OCI-LY3 (cell line): ENCODE data around the gene ARHGAP26.
A peak's percentile ranks its signal among the peaks of the same experiment; 100 is the strongest.

ENCODE experiments used
- H2AFZ ChIP-seq: fragments of 200-600, 300-600 bp; shearing (Covaris generic); 2 replicates; pipeline ENCODE4 v1.6.0; 2014; ENCODE audit warnings: antibody characterized with exemption, low read depth, low read length
- H3K27ac ChIP-seq: fragments of 200-600, 300-600 bp; sonication (generic); 2 replicates; pipeline ENCODE4 v1.5.1; 2014; ENCODE audit warnings: mild to moderate bottlenecking, low read length, moderate library complexity, mixed read lengths
- H3K27me3 ChIP-seq: fragments of 200-600, 300-600 bp; sonication (generic); 2 replicates; pipeline ENCODE4 v1.6.1; 2014; ENCODE audit warnings: low read depth, low read length, mixed read lengths
- H3K36me3 ChIP-seq: fragments of 200-600, 300-600 bp; sonication (generic); replicated peaks from 2 replicates; pipeline ENCODE3; 2014; ENCODE audit warnings: low read depth, low read length, mixed read lengths
- H3K4me1 ChIP-seq: fragments of 300-600, 200-600 bp; sonication (generic); 2 replicates; pipeline ENCODE4 v1.6.1; 2014; ENCODE audit warnings: low read length, mixed read lengths
- H3K4me2 ChIP-seq: fragments of 200-600, 300-600 bp; sonication (generic); 2 replicates; pipeline ENCODE4 v1.6.1; 2014; ENCODE audit warnings: low read length, mixed read lengths
- H3K4me3 ChIP-seq: fragments of 300-600, 200-600 bp; sonication (generic); 2 replicates; pipeline ENCODE4 v1.5.1; 2014; ENCODE audit warnings: antibody characterized with exemption, mild to moderate bottlenecking, low read length, moderate library complexity
- H3K79me2 ChIP-seq: fragments of 300-600, 200-600 bp; shearing (Covaris generic); 2 replicates; pipeline ENCODE4 v1.6.1; 2014; ENCODE audit warnings: mild to moderate bottlenecking, low read length, mixed read lengths
- H3K9ac ChIP-seq: fragments of 300-600, 200-600 bp; shearing (Covaris generic); 2 replicates; pipeline ENCODE4 v1.6.0; 2014; ENCODE audit warnings: mild to moderate bottlenecking, low read length, moderate library complexity
- H3K9me3 ChIP-seq: fragments of 200-600, 300-600 bp; shearing (Covaris generic); 2 replicates; pipeline ENCODE4 v1.6.1; 2014; ENCODE audit warnings: low read length, mixed read lengths; ENCODE audit not compliant: insufficient read depth
- H4K20me1 ChIP-seq: fragments of 200-600, 300-600 bp; sonication (generic); 2 replicates; pipeline ENCODE4 v1.6.1; 2016; ENCODE audit warnings: low read length, mixed read lengths; ENCODE audit not compliant: insufficient read depth
- CTCF ChIP-seq: fragments of 200-600, 300-600 bp; sonication (generic); IDR thresholded peaks from 2 replicates; pipeline ENCODE4 v1.5.1; 2014; ENCODE audit warnings: antibody characterized with exemption, low read length, low read depth
- EZH2phosphoT487 ChIP-seq: fragments of 200-600 bp; shearing (Covaris generic); IDR thresholded peaks from 2 replicates; pipeline ENCODE4 v1.6.1; 2018; ENCODE audit warnings: antibody characterized with exemption, mixed run types, low read depth

Gene ARHGAP26

GRCh38 chr5:142785206-142785605 lies 15.0 kb downstream of the ARHGAP26 start:
- Histone ChIP-seq H3K27ac (no peak overlapping the region), H3K9ac (no peak overlapping the region), H3K27me3 (peaks cover 5% of the 10 kb centered on the region; the same call in 1 of the 2 replicates), H4K20me1 (no peaks in the 10 kb centered on the region), H3K79me2 (no peaks in the 10 kb centered on the region), H3K4me1 (peaks cover 12% of the 10 kb centered on the region), H3K4me3 (no peak overlapping the region), H2AFZ (no peak overlapping the region), H3K36me3 (no peaks in the 10 kb centered on the region), H3K4me2 (no peak overlapping the region), H3K9me3 (no peaks in the 10 kb centered on the region)
- TF ChIP-seq EZH2phosphoT487 (no peak), CTCF (no peak)

GRCh38 chr5:142789206-142789605 lies 19.0 kb downstream of the ARHGAP26 start:
- Histone ChIP-seq H3K9me3 (no peaks in the 10 kb centered on the region), H3K4me3 (no peak overlapping the region), H3K4me1 (peaks cover 17% of the 10 kb centered on the region), H4K20me1 (no peaks in the 10 kb centered on the region), H2AFZ (no peak overlapping the region), H3K27me3 (peaks cover 26% of the 10 kb centered on the region), H3K79me2 (no peaks in the 10 kb centered on the region), H3K4me2 (no peak overlapping the region), H3K9ac (no peak overlapping the region), H3K36me3 (no peaks in the 10 kb centered on the region), H3K27ac (no peak overlapping the region)
- TF ChIP-seq CTCF, result no peak
- TF ChIP-seq EZH2phosphoT487, result no peak

DNA sequence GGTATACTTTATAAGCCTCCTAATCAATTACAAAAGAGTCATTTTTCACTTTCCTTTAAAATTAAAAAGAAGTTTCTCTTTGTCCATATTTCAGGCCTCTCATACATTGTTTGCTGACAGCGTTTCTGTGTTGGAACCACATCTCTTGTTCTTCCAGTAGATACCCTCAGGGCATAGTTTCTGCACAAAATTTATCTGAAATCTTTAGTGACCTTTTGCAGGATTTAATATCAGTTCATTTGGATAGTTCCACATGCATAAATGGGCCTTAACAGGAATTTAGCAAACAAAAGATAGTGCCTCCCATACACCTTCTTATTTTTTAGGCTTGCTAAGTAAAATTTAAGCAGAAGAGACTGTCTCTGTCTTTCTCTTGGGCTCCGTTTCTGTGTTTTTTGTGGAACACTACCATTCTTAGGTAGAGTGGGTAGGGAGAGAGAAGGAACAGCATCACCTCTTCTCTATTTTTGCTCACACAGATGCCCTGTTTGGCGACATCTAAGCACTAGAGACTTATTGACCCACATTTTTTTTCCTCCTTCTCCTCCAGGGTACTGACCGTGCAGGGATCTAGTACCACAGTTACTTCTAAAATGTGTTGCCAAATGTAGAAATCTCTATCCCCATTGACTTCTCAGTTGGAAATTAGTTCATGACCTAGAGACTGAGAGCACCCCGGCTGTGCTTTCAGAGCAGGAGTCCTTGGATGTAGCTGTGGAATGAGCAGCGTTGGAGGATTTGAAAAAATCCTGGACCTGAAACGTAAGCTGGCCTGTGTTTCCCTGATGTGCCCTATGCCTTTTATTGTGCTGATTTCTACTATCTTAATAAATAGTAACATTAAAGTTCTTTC lies 22.1 kb downstream of the ARHGAP26 start:
- Histone ChIP-seq H3K36me3 (no peaks in the 10 kb centered on the region), H3K9ac (no peak overlapping the region), H3K27me3 (peaks cover 39% of the 10 kb centered on the region), H3K9me3 (no peaks in the 10 kb centered on the region), H3K27ac (no peak overlapping the region), H3K4me3 (no peak overlapping the region), H4K20me1 (0 out of 2 replicates have a peak, but pooled peaks cover 3% of the 10 kb centered on the region), H3K79me2 (no peaks in the 10 kb centered on the region), H3K4me2 (peak overlapping the region; percentile 4; the same call in 1 of the 2 replicates), H3K4me1 (peaks cover 40% of the 10 kb centered on the region), H2AFZ (no peak overlapping the region)
- TF ChIP-seq CTCF (no peak), EZH2phosphoT487 (no peak)

DNA sequence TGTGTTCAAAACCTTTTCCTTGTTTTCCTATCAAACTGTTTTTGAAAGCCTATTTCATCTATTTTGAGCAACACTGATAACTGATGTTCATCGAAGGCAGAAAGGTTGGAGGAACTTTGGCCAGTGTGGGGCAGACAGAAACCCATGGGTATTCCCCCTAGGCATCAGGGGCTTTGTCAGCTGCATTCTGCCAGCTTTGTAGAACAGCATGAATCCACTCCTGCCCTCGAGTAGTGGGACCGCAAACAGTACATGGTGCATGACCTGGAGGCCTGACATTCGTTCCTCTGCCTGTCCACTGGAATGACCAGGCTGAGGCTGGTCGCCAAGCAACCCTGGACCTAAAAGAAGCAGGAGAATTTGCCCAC lies 22.7 kb downstream of the ARHGAP26 start:
- no peak for TF ChIP-seq CTCF
- no peak for TF ChIP-seq EZH2phosphoT487
- H3K4me3 ChIP-seq, result no peak overlapping the region
- H3K27ac ChIP-seq, result no peak overlapping the region
- H3K4me2 ChIP-seq, result peak overlapping the region; percentile 4; the same call in 1 of the 2 replicates
- no peaks in the 10 kb centered on the region for H3K36me3 ChIP-seq
- H3K9ac ChIP-seq, result no peak overlapping the region
- no peak overlapping the region for H2AFZ ChIP-seq
- H3K9me3 ChIP-seq, result no peaks in the 10 kb centered on the region
- peaks cover 40% of the 10 kb centered on the region for H3K4me1 ChIP-seq
- H3K27me3 ChIP-seq, result peaks cover 45% of the 10 kb centered on the region
- 0 out of 2 replicates have a peak, but pooled peaks cover 3% of the 10 kb centered on the region for H4K20me1 ChIP-seq
- H3K79me2 ChIP-seq, result no peaks in the 10 kb centered on the region
